GM10266 (cell line): ENCODE data around the gene TPM2.

Experiments
- DNase-seq: peaks from one replicate; pipeline ENCODE4 v3.0.0; 2012; ENCODE audit errors: extremely low spot score
- CTCF ChIP-seq: IDR thresholded peaks from 2 replicates; pipeline ENCODE4 v1.5.1; 2012; ENCODE audit warnings: mild to moderate bottlenecking, low read depth; ENCODE audit not compliant: control insufficient read depth, insufficient read depth; ENCODE audit errors: missing control alignments

TPM2 gene

GRCh38 chr9:35687972-35688557, 1.7 kb downstream of the TPM2 start:
- no peak for DNase-seq
- TF ChIP-seq CTCF, result no peak

- no peak for TF ChIP-seq CTCF
- DNase-seq, result no peak
Measured at GRCh38 chr9:35687306-35687705, 2.4 kb downstream of the TPM2 start.

- no peak for DNase-seq
- no peak for TF ChIP-seq CTCF
Measured at GRCh38 chr9:35686222-35687203, 3.2 kb downstream of the TPM2 start.

- TF ChIP-seq CTCF, result no peak
Measured at GRCh38 chr9:35685506-35685905, 4.2 kb downstream of the TPM2 start.

GRCh38 chr9:35684921-35685320, 4.8 kb downstream of the TPM2 start:
- no peak for DNase-seq
- no peak for TF ChIP-seq CTCF

More at GRCh38 chr9:35685506-35685905, 4.2 kb downstream of the TPM2 start:
- DNase-seq, result no peak

GRCh38 chr9:35683323-35683722, 6.4 kb downstream of the TPM2 start:
- no peak for DNase-seq
- no peak for TF ChIP-seq CTCF
